IMR-90 (cell line): ENCODE results near the gene CRISPLD2. TPM values are rescaled to one million over a fixed set of nuclear protein-coding genes. Genes with fewer than 3 reads are reported as not detected.

ENCODE experiments used
- ATAC-seq: fragments of 200-7000 bp; cut with Tn5 transposase; 2 replicates; pipeline ENCODE4 v1.9.1; 2020; ENCODE audit warnings: low read depth, mild to moderate bottlenecking, moderate library complexity
- BruUV-seq: library from RNA; stranded (reverse); fragments of 400-500 nt; replicated peaks from 2 replicates; lab custom pipeline; 2021; lab: Mats Ljungman, UMichigan
- CTCF ChIA-PET: fragments of 300-600 bp; formaldehyde crosslinking; extraction: SDS; loops from one replicate; lab custom pipeline; 2021; ENCODE audit warnings: antibody characterized with exemption; lab: Yijun Ruan, JAX
- POLR2A ChIA-PET: fragments of 300-600 bp; sonication (Branson Sonifier 250); formaldehyde crosslinking; loops from one replicate; lab custom pipeline; 2022; ENCODE audit warnings: antibody characterized with exemption; ENCODE audit not compliant: unreplicated experiment; lab: Charles Lee
- DNase-seq: peaks from one replicate; pipeline ENCODE4 v3.0.0; 2013
- H2AFZ ChIP-seq: replicated peaks from 2 replicates; pipeline ENCODE3; 2013; ENCODE audit warnings: low read length, mild to moderate bottlenecking; ENCODE audit not compliant: poor library complexity
- H2AK5ac ChIP-seq: 2 replicates; pipeline ENCODE4 v1.6.1; 2013; ENCODE audit warnings: low read depth, low read length, inconsistent platforms
- H2AK9ac ChIP-seq: replicated peaks from 2 replicates; pipeline ENCODE3; 2013; ENCODE audit warnings: mild to moderate bottlenecking, low read depth, low read length, moderate library complexity; ENCODE audit not compliant: poor library complexity
- H2BK120ac ChIP-seq: 2 replicates; pipeline ENCODE4 v1.6.1; 2013; ENCODE audit warnings: low read depth, low read length, inconsistent platforms
- H2BK15ac ChIP-seq: 3 replicates; pipeline ENCODE4 v1.6.1; 2013; ENCODE audit warnings: low read depth, low read length, inconsistent platforms
- H2BK20ac ChIP-seq: 2 replicates; pipeline ENCODE4 v1.6.1; 2013; ENCODE audit warnings: low read depth, mild to moderate bottlenecking, inconsistent platforms, low read length, moderate library complexity
- H2BK5ac ChIP-seq: 2 replicates; pipeline ENCODE4 v1.6.1; 2013; ENCODE audit warnings: mild to moderate bottlenecking, low read depth, low read length, inconsistent platforms; ENCODE audit not compliant: poor library complexity, severe bottlenecking
- H3K14ac ChIP-seq: replicated peaks from 2 replicates; pipeline ENCODE4 v1.6.1; 2013; ENCODE audit warnings: low read depth, low read length, inconsistent platforms
- H3K18ac ChIP-seq: 2 replicates; pipeline ENCODE4 v1.6.1; 2013; ENCODE audit warnings: low read depth, low read length, control low read depth
- H3K23ac ChIP-seq: 2 replicates; pipeline ENCODE4 v1.6.1; 2013; ENCODE audit warnings: low read depth, low read length, inconsistent platforms
- H3K27ac ChIP-seq: 2 replicates; pipeline ENCODE4 v1.5.1; 2013; ENCODE audit warnings: mild to moderate bottlenecking, control low read depth, low read length; ENCODE audit not compliant: insufficient read depth
- H3K27me3 ChIP-seq: 2 replicates; pipeline ENCODE4 v1.6.1; 2013; ENCODE audit warnings: low read length; ENCODE audit not compliant: control insufficient read depth, insufficient read depth
- H3K36me3 ChIP-seq: 2 replicates; pipeline ENCODE4 v1.6.1; 2013; ENCODE audit warnings: low read length, mixed read lengths; ENCODE audit not compliant: control insufficient read depth, insufficient read depth
- H3K4ac ChIP-seq: 2 replicates; pipeline ENCODE4 v1.6.1; 2013; ENCODE audit warnings: low read depth, low read length, inconsistent platforms
- H3K4me1 ChIP-seq: 2 replicates; pipeline ENCODE4 v1.6.1; 2013; ENCODE audit warnings: low read length, mixed read lengths; ENCODE audit not compliant: control insufficient read depth, insufficient read depth
- H3K4me2 ChIP-seq: 2 replicates; pipeline ENCODE4 v1.6.1; 2013; ENCODE audit warnings: low read depth, mild to moderate bottlenecking, control low read depth, low read length, moderate library complexity
- H3K4me3 ChIP-seq: 2 replicates; pipeline ENCODE4 v1.5.1; 2013; ENCODE audit warnings: low read depth, mild to moderate bottlenecking, control low read depth, low read length, moderate library complexity; ENCODE audit not compliant: insufficient read depth
- H3K56ac ChIP-seq: 2 replicates; pipeline ENCODE4 v1.6.1; 2013; ENCODE audit warnings: low read length, inconsistent platforms; ENCODE audit not compliant: insufficient read depth; ENCODE audit errors: extremely low read depth
- H3K79me1 ChIP-seq, 2 experiments: 2 replicates each; pipeline ENCODE4 v1.6.1; 2013; ENCODE audit warnings: low read length in 2 of 2, inconsistent platforms in 1 of 2, low read depth in 1 of 2
- H3K9ac ChIP-seq: 2 replicates; pipeline ENCODE4 v1.6.1; 2013; ENCODE audit warnings: low read depth, low read length, control low read depth
- H3K9me1 ChIP-seq: 2 replicates; pipeline ENCODE4 v1.6.1; 2013; ENCODE audit warnings: low read length, inconsistent platforms; ENCODE audit not compliant: insufficient read depth
- H3K9me3 ChIP-seq: 2 replicates; pipeline ENCODE4 v1.6.1; 2013; ENCODE audit warnings: low read length; ENCODE audit not compliant: control insufficient read depth, insufficient read depth
- H4K20me1 ChIP-seq: 2 replicates; pipeline ENCODE4 v1.6.1; 2013; ENCODE audit warnings: low read length, inconsistent platforms; ENCODE audit not compliant: insufficient read depth
- H4K5ac ChIP-seq: 2 replicates; pipeline ENCODE4 v1.6.1; 2013; ENCODE audit warnings: mild to moderate bottlenecking, low read depth, low read length, control low read depth
- H4K8ac ChIP-seq, 2 experiments: 2 replicates each; pipeline ENCODE4 v1.6.1; 2013; ENCODE audit warnings: low read depth in 2 of 2, low read length in 2 of 2, control low read depth in 1 of 2, inconsistent platforms in 1 of 2
- H4K91ac ChIP-seq: 2 replicates; pipeline ENCODE4 v1.6.1; 2013; ENCODE audit warnings: low read depth, low read length, inconsistent platforms; ENCODE audit not compliant: insufficient read depth
- CHD1 ChIP-seq: IDR thresholded peaks from 2 replicates; pipeline ENCODE4 v1.6.1; 2012; ENCODE audit warnings: low read depth, low read length, improper control_type of control experiment
- ELK1 ChIP-seq: fragments of 150-350 bp; IDR thresholded peaks from 2 replicates; pipeline ENCODE4 v1.6.1; 2016; ENCODE audit warnings: low read depth, mild to moderate bottlenecking, low read length, moderate library complexity, borderline replicate concordance
- FOS ChIP-seq: fragments of 150-350 bp; IDR thresholded peaks from 2 replicates; pipeline ENCODE4 v1.6.1; 2016; ENCODE audit warnings: low read depth, low read length
- MAFK ChIP-seq: IDR thresholded peaks from 2 replicates; pipeline ENCODE4 v1.6.1; 2012; ENCODE audit warnings: low read depth, low read length, improper control_type of control experiment
- MAZ ChIP-seq: IDR thresholded peaks from 2 replicates; pipeline ENCODE4 v1.6.1; 2012; ENCODE audit warnings: low read depth, mild to moderate bottlenecking, low read length, improper control_type of control experiment, moderate library complexity, borderline replicate concordance
- MXI1 ChIP-seq: IDR thresholded peaks from 2 replicates; pipeline ENCODE4 v1.6.1; 2012; ENCODE audit warnings: low read depth, mild to moderate bottlenecking, low read length, moderate library complexity, borderline replicate concordance
- NFE2L2 ChIP-seq: fragments of 150-350 bp; IDR thresholded peaks from 2 replicates; pipeline ENCODE4 v1.6.1; 2016; ENCODE audit warnings: low read depth, mild to moderate bottlenecking, low read length
- POLR2A ChIP-seq: IDR thresholded peaks from 2 replicates; pipeline ENCODE4 v1.6.1; 2012; ENCODE audit warnings: mild to moderate bottlenecking, low read depth, low read length
- RAD21 ChIP-seq: IDR thresholded peaks from 2 replicates; pipeline ENCODE4 v1.6.1; 2012; ENCODE audit warnings: low read length, improper control_type of control experiment
- RCOR1 ChIP-seq: IDR thresholded peaks from 2 replicates; pipeline ENCODE4 v1.6.1; 2012; ENCODE audit warnings: mild to moderate bottlenecking, low read length, improper control_type of control experiment; ENCODE audit not compliant: insufficient replicate concordance
- RFX5 ChIP-seq: IDR thresholded peaks from 2 replicates; pipeline ENCODE4 v1.8.0; 2012; ENCODE audit warnings: low read depth, mild to moderate bottlenecking, low read length, moderate library complexity
- SMC3 ChIP-seq: fragments of 150-350 bp; IDR thresholded peaks from 2 replicates; pipeline ENCODE4 v1.6.1; 2016; ENCODE audit warnings: low read depth, mild to moderate bottlenecking, antibody characterized with exemption, low read length, moderate library complexity
- WGBS, 2 experiments: methylation state at CpG; one replicate each; pipeline versions ENCODE4 v1.1.5 to v1.1.7; 2013; ENCODE audit warnings: missing lambda C conversion rate in 2 of 2; ENCODE audit not compliant: insufficient read length in 1 of 2; ENCODE audit errors: extremely low coverage in 2 of 2; 5-methylcytosine and 5-hydroxymethylcytosine counted together
- dilution Hi-C: fragments of 300-500 bp; cut with HindIII; formaldehyde crosslinking; loops from one replicate; pipeline ENCODE4 v1.14.3; 2018; ENCODE audit warnings: low sequenced_read_pairs; ENCODE audit not compliant: unreplicated experiment
- in situ Hi-C: fragments of 300-500 bp; cut with MboI; formaldehyde crosslinking; loops from 3 replicates; pipeline ENCODE4 v1.14.3; 2019; ENCODE audit warnings: low sequenced_read_pairs, inconsistent platforms, mixed read lengths
- intact Hi-C: fragments of 100-400 bp; cut with micrococcal nuclease; formaldehyde crosslinking; loops from 2 replicates; pipeline ENCODE4 v1.10.0; 2022
- polyA plus RNA-seq, 3 experiments: library from polyadenylated mRNA; depleted of rRNA; stranded (reverse); fragments of >200 nt; gene quantifications; 2 replicates each; pipeline ENCODE4 v1.2.3, GENCODE V29; 2012; ENCODE audit warnings: low replicate concordance in 1 of 3
- total RNA-seq: library from RNA; depleted of rRNA; stranded (reverse); fragments of >200 nt; gene quantifications from 2 replicates; pipeline ENCODE4 v1.2.3, GENCODE V29; 2012
- TF ChIP-seq, protein P1 (sequence below): conservative IDR thresholded peaks from 2 replicates; pipeline ENCODE4 v1.5.1; 2012; ENCODE audit warnings: mild to moderate bottlenecking, low read depth, low read length, improper control_type of control experiment

The CRISPLD2 gene
- total and polyA plus RNA-seq, 2 of the 4 experiments (the other 2 are of a cell fraction): 23.1 to 37.5 TPM

DNA sequence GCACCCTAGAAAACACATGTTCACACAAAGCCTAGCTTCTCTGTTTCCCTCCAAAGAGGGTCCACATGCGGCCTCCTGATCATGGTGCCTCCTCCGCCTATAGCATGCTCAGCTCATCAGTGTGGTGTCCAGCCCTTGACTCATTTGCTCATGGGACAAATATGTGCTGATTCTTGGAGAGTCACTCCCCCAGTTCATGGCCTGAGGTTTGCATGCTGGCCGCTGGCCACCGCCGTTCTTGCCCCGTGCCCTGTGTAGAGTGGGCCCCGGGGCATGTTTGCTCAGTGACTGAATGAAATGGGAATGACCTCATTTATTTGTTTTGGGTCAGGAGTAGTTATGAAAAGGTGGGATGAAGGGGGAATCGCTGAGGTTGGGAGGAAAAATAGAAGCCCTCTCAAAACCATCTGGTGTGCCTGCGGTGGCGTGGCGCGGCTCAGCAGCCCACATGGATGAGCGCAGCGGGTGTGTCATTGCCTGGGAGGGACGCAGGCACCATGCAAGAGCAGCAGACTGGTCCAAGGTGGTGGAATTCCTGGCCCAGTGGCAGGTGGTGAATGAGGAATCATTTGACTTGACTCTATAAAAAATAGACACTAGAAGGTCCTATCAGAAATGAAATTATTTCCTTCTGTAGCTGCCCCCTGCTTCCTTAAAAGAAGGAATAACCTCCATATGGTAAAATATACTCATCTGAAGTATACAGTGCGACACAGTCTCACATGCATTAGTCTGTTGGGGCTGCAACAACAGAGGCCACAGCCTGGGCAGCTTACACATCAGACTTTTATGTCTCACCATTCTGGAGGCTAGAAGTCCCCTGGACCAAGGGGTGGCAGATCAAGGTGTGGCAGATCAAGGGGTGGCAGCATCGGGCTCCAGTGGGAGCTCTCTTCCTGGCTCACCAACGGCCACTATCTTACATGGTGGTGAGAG lies 31.7 kb downstream of the CRISPLD2 start:
- H3K9me1 ChIP-seq: peaks cover 19% of the 10 kb centered on the region
- no peak overlapping the region for H3K9ac ChIP-seq
- H3K4ac ChIP-seq: peak overlapping the region; percentile 46
- CTCF ChIA-PET: no interaction called here
- in situ Hi-C loops (no loop called here), dilution Hi-C loops (no loop called here), intact Hi-C loops (no loop called here)
- no peak overlapping the region for H3K4me2 ChIP-seq
- H3K9me3 ChIP-seq: peaks cover 5% of the 10 kb centered on the region
- no peak overlapping the region for H3K4me3 ChIP-seq
- 0 out of 2 replicates have a peak overlapping the region, but pooled peaks have one; percentile 38 for H3K14ac ChIP-seq
- H2AK9ac ChIP-seq: peak overlapping the region; percentile 52
- H3K4me1 ChIP-seq: peaks cover 10% of the 10 kb centered on the region
- H4K8ac ChIP-seq: peak overlapping the region in 1 of 2 experiments; percentile 64; a peak in 2 of 4 replicates
- peak overlapping the region; percentile 61; the same call in 2 of the 3 replicates for H2BK15ac ChIP-seq
- no peaks in the 10 kb centered on the region for H3K27me3 ChIP-seq
- H2BK5ac ChIP-seq: peak overlapping the region; percentile 72
- H2BK20ac ChIP-seq: peak overlapping the region; percentile 75
- 59% methylated on average over 11 of the region's 18 CpGs; no CpG with 5 or more reads in 1 of the 2 experiments for WGBS, 2 experiments
- H3K23ac ChIP-seq: 0 out of 2 replicates have a peak overlapping the region, but pooled peaks have one; percentile 2
- POLR2A ChIA-PET: no interaction called here
- H4K91ac ChIP-seq: peak overlapping the region; percentile 52
- H3K18ac ChIP-seq: peak overlapping the region; percentile 54; the same call in 1 of the 2 replicates
- no TSS peak for BruUV-seq
- ATAC-seq (peak; percentile 96), DNase-seq (peak; percentile 98)
- H4K20me1 ChIP-seq: peaks cover 10% of the 10 kb centered on the region
- H2AFZ ChIP-seq: peak overlapping the region; percentile 58
- peaks cover 71% of the 10 kb centered on the region for H3K36me3 ChIP-seq
- peak overlapping the region; percentile 67 for H2BK120ac ChIP-seq
- H4K5ac ChIP-seq: peak overlapping the region; percentile 6; the same call in 1 of the 2 replicates
- H3K27ac ChIP-seq: peak overlapping the region; percentile 12; the same call in 1 of the 2 replicates
- H3K56ac ChIP-seq: peak overlapping the region; percentile 22; the same call in 1 of the 2 replicates
- H3K79me1 ChIP-seq: peaks cover 0 to 18% of the 10 kb centered on the region in 2 experiments; a peak in 2 of 4 replicates
- H2AK5ac ChIP-seq: peak overlapping the region; percentile 88; the same call in 1 of the 2 replicates
- TF ChIP-seq SMC3: no peak
- no peak for TF ChIP-seq CHD1
- peak; percentile 63 for TF ChIP-seq NFE2L2
- TF ChIP-seq POLR2A: no peak; the same call in 1 of the 2 replicates
- no peak for TF ChIP-seq RFX5
- TF ChIP-seq RCOR1: peak; percentile 65
- no peak; the same call in 1 of the 2 replicates for TF ChIP-seq MAZ
- TF ChIP-seq MXI1: 0 out of 2 replicates have a peak, but pooled peaks have one; percentile 44
- TF ChIP-seq MAFK: peak; percentile 86
- TF ChIP-seq, protein P1, sequence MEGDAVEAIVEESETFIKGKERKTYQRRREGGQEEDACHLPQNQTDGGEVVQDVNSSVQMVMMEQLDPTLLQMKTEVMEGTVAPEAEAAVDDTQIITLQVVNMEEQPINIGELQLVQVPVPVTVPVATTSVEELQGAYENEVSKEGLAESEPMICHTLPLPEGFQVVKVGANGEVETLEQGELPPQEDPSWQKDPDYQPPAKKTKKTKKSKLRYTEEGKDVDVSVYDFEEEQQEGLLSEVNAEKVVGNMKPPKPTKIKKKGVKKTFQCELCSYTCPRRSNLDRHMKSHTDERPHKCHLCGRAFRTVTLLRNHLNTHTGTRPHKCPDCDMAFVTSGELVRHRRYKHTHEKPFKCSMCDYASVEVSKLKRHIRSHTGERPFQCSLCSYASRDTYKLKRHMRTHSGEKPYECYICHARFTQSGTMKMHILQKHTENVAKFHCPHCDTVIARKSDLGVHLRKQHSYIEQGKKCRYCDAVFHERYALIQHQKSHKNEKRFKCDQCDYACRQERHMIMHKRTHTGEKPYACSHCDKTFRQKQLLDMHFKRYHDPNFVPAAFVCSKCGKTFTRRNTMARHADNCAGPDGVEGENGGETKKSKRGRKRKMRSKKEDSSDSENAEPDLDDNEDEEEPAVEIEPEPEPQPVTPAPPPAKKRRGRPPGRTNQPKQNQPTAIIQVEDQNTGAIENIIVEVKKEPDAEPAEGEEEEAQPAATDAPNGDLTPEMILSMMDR: no peak
- TF ChIP-seq RAD21: peak; percentile 7
- TF ChIP-seq ELK1: no peak
- TF ChIP-seq FOS: peak; percentile 49
